ENCODE measurements around the gene SWSAP1. TPM values are rescaled to one million over a fixed set of nuclear protein-coding genes. Genes with fewer than 3 reads are reported as not detected.

Gene SWSAP1
- total and polyA plus RNA-seq, 12 donors, result 0.53 to 3.1 (median 1.7) TPM

DNA sequence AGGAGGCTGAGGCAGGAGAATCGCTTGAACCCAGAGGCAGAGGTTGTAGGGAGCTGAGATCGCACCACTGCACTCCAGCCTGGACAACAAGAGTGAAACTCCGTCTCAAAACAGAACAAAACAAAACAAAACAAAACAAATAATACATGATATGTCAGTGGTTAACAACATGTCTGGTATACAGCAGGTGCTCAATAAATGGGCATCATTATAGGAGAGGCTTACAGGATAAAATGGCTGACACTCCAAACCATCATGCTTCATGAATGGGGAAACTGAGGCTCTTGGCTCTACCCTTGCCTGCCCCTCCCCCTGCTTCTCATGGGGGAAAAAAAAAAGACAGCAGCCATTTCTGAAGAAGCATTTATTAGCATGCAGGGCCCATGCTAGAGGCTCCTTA lies 32.0 kb upstream of the SWSAP1 start:
- H3K36me3 ChIP-seq, result peaks cover 0 to 25% (median 5%) of the 10 kb centered on the region in 9 donors
- no peak for DNase-seq
- H3K27me3 ChIP-seq, result no peaks in the 10 kb centered on the region
- intact Hi-C loops (cut with DNase I), result loop anchor here in 3 of 10 donors (5.0 to 10.0 kb wide), 3 partner anchors 45 to 208 kb away; partner anchors contain the start of gene TSPAN16 (in 2 of the 3)
- no peaks in the 10 kb centered on the region for H3K9me3 ChIP-seq
- H3K4me3 ChIP-seq, result no peak overlapping the region
- WGBS, 2 donors, result 97 to 98% methylated on average over 3 of the region's 3 CpGs
- TF ChIP-seq, protein P1, sequence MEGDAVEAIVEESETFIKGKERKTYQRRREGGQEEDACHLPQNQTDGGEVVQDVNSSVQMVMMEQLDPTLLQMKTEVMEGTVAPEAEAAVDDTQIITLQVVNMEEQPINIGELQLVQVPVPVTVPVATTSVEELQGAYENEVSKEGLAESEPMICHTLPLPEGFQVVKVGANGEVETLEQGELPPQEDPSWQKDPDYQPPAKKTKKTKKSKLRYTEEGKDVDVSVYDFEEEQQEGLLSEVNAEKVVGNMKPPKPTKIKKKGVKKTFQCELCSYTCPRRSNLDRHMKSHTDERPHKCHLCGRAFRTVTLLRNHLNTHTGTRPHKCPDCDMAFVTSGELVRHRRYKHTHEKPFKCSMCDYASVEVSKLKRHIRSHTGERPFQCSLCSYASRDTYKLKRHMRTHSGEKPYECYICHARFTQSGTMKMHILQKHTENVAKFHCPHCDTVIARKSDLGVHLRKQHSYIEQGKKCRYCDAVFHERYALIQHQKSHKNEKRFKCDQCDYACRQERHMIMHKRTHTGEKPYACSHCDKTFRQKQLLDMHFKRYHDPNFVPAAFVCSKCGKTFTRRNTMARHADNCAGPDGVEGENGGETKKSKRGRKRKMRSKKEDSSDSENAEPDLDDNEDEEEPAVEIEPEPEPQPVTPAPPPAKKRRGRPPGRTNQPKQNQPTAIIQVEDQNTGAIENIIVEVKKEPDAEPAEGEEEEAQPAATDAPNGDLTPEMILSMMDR (IDR thresholded peaks at IDR 0.05), result no peak
- no peak for ATAC-seq
- peaks cover 10 to 57% (median 35%) of the 10 kb centered on the region in 9 donors for H3K4me1 ChIP-seq
- H3K27ac ChIP-seq, result no peak overlapping the region

DNA sequence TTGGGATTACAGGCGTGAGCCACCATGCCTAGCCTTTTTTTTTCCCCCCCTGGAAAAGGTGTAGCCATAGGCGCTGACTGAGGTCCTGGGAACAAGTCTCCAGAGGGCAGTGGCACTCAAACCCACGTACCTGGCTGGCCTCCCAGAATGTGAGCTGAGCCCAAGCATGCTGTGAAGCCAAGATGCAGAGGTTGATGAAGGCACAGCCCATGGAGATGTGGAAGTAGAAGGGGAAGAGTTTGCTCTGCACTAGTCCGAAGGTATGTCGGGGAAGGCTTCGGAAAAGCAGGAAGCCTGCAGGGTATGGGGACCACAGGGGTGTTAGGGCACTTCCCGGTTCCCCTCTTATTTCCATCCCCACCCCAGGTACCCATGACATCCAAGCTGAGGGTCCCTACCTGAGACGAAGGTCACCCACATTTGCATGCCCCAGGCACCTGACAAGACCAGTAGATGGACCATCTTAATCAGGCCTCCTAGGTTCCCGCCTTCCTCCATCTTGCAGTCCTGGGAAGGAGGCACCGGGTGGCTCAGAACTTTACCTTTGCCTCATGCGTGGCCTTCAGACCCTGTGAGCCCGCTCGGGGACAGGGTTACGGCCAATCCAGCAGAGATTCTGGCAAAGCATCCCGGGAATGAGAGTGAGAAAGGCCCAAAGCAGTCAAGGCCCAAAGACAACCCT lies 29.2 kb upstream of the SWSAP1 start:
- DNase-seq, result no peak
- TF ChIP-seq, protein P1 (IDR thresholded peaks at IDR 0.05), result no peak
- Histone ChIP-seq H3K27ac (peak overlapping the region in 9 of 10 donors; percentile 72 to 90 (median 83)), H3K4me1 (peaks cover 6 to 32% (median 25%) of the 10 kb centered on the region in 9 donors), H3K36me3 (peaks cover 0 to 24% (median 5%) of the 10 kb centered on the region in 9 donors), H3K9me3 (peaks cover 0 to 12% (median 0%) of the 10 kb centered on the region in 11 donors), H3K4me3 (peak overlapping the region; percentile 44 to 92 (median 68)), H3K27me3 (no peaks in the 10 kb centered on the region)
- peak in 1 of 8 donors; percentile 1 for ATAC-seq
- 50 to 52% methylated on average over 15 of the region's 15 CpGs for WGBS, 2 donors
- intact Hi-C loops (cut with DNase I), result loop anchor here in 2 of 10 donors (10.0 kb wide), 2 partner anchors 50 to 210 kb away; partner anchors contain the start of gene TSPAN16 (in 1 of the 2)

DNA sequence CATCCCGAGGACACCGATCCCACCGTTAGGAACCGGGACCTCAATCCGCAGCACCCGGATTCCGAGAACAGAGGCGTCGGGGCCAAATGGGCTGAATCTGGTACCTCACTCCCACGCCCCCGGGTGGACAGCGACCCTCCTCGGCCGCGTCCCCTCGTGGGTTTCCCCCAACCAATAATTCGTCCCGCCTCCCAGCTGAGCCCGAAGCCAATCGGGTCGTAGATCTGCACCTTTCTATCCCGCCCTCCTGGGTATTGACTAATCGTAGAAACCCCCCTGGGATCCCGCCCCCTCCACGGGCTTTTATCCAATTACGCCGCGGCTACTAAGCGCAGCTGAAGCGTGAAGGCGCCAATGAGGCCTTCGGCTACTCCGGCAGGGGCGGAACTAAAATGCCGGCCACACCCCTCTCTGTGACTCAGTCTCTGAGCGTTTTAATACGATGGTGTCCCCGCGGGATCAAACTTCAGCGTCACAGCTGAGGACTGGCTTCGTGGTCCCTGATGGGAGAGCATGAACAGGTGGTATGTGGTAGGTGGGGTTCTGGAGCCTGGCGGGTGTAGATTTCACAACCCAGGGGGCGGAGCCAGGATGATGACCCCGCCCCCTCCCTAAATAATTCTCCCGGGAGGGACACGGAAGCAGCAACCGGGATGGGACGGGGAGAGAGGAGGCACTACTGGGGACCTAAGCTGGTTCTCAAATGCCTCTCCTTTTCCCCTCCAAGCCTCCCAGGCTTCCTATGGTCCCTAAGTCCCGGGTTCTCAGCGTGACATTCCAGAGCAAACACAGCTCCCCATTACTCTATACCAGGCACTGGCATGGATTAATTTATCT lies 28.1 kb upstream of the SWSAP1 start, which contains the start of the genes CCDC159 and TMEM205:
Gene CCDC159, plus strand, starts transcription at position 416 of the 837 bp plus-strand sequence. Its CDS starts 88 bp downstream, at position 504.
Gene TMEM205, minus strand, starts transcription at position 165 of the 837 bp plus-strand sequence. CDS start 649 bp downstream, outside the sequence.
- ATAC-seq (peak; percentile 94 to 97 (median 97)), DNase-seq (peak; percentile 97 to 99)
- Histone ChIP-seq H3K36me3 (peaks cover 0 to 22% (median 5%) of the 10 kb centered on the region in 9 donors), H3K9me3 (peaks cover 0 to 12% (median 0%) of the 10 kb centered on the region in 11 donors), H3K4me1 (peaks cover 6 to 32% (median 25%) of the 10 kb centered on the region in 9 donors), H3K27me3 (no peaks in the 10 kb centered on the region), H3K4me3 (peak within 1 kb of the TSS; percentile 44 to 92 (median 68)), H3K27ac (peak within 1 kb of the TSS; percentile 27 to 90 (median 82))
- TF ChIP-seq, protein P1 (IDR thresholded peaks at IDR 0.05), result peak in 4 of 9 donors; percentile 11 to 38 (median 36)
- WGBS, 2 donors, result 0% methylated on average over 50 of the region's 50 CpGs
- intact Hi-C loops (cut with DNase I), result loop anchor here in 2 of 10 donors (1.0 to 10.0 kb wide), 3 partner anchors 28 to 212 kb away; partner anchors contain the start of genes SWSAP1 (in 1 of the 2) and TSPAN16 (in 1 of the 2)
